Peyer's patch (tissue), 4 donors: ENCODE measurements around the gene ATP11B.

Source experiments
- POLR2A ChIP-seq, 2 donors: fragments of 450-650 bp; IDR thresholded peaks; one replicate each; pipeline ENCODE4 v1.5.1; 2017; ENCODE audit warnings: antibody characterized with exemption in 2 of 2, mild to moderate bottlenecking in 2 of 2, moderate library complexity in 2 of 2
- TF ChIP-seq, protein P1 (sequence below), 6 experiments: fragments of 450-650 bp in 4 of 6; fragments of 200-600 bp in 2 of 6; sonication (generic) in 1 of 6; IDR thresholded peaks; one replicate each; pipeline ENCODE4 v1.5.1; 2017 to 2019; ENCODE audit warnings: antibody characterized with exemption in 6 of 6, mild to moderate bottlenecking in 3 of 6, moderate library complexity in 1 of 6

DNA sequence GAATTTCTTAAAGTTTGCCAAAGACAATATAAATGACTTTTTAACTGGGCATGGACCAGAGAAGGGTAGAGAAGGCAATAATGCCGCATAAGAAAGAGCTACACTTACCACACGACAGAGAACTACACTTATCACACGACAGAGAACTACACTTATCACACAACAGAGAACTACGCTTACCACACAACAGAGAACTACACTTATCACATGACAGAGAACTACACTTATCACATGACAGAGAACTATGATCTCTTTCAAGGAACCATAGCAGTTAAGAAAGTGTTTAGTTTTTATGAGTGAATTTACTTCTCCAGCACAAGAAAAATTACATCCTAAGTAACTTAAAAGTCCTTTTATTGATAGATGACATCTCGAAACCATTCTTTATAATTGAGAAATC, 155.0 kb downstream of the ATP11B start:
- no peak for TF ChIP-seq POLR2A (IDR thresholded peaks at IDR 0.05)
- TF ChIP-seq, protein P1, sequence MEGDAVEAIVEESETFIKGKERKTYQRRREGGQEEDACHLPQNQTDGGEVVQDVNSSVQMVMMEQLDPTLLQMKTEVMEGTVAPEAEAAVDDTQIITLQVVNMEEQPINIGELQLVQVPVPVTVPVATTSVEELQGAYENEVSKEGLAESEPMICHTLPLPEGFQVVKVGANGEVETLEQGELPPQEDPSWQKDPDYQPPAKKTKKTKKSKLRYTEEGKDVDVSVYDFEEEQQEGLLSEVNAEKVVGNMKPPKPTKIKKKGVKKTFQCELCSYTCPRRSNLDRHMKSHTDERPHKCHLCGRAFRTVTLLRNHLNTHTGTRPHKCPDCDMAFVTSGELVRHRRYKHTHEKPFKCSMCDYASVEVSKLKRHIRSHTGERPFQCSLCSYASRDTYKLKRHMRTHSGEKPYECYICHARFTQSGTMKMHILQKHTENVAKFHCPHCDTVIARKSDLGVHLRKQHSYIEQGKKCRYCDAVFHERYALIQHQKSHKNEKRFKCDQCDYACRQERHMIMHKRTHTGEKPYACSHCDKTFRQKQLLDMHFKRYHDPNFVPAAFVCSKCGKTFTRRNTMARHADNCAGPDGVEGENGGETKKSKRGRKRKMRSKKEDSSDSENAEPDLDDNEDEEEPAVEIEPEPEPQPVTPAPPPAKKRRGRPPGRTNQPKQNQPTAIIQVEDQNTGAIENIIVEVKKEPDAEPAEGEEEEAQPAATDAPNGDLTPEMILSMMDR (IDR thresholded peaks at IDR 0.05) = no peak
